Measurements from ENCODE around the gene PGBD2.
A peak's percentile ranks its signal among the peaks of the same experiment; 100 is the strongest.

Gene PGBD2, protein sequence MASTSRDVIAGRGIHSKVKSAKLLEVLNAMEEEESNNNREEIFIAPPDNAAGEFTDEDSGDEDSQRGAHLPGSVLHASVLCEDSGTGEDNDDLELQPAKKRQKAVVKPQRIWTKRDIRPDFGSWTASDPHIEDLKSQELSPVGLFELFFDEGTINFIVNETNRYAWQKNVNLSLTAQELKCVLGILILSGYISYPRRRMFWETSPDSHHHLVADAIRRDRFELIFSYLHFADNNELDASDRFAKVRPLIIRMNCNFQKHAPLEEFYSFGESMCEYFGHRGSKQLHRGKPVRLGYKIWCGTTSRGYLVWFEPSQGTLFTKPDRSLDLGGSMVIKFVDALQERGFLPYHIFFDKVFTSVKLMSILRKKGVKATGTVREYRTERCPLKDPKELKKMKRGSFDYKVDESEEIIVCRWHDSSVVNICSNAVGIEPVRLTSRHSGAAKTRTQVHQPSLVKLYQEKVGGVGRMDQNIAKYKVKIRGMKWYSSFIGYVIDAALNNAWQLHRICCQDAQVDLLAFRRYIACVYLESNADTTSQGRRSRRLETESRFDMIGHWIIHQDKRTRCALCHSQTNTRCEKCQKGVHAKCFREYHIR

GRCh38 chr1:248906009-248906752 lies at the start of gene PGBD2:
TSS of gene PGBD2 (plus strand) at chr1:248906235. CDS start at chr1:248913863, 7,628 bp downstream.
- peak within 1 kb of the TSS; percentile 99 for H3K4me3 ChIP-seq (ENCODE audit: low read length)
- TF ChIP-seq ZNF274 (IDR thresholded peaks at IDR 0.05; ENCODE audit: low read depth, low read length): no peak

DNA sequence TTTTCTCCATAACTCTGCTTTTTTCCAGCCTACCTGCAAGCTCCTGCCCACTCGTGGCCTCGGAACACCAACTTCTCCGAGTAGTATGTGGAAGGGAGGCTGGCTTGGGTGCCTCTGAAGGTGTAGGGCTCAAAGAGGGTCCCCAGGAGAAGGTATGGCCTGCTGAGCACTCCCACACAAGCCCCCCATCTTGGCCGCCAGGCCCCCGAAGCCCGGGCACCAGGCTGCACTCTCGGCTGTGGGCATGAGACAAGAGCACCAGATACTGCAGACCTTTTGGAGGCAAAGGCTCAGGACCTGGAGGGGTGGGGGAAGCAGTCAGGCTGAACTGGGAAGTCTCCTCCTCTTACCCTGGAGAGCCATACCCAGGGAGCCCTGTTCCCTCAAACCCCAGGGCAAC lies 48.8 kb upstream of the PGBD2 start:
- H3K4me3 ChIP-seq (ENCODE audit: low read length): peak overlapping the region; percentile 73; the same call in 1 of the 2 replicates
- no peak for TF ChIP-seq ZNF274 (IDR thresholded peaks at IDR 0.05; ENCODE audit: low read depth, low read length)

- peak overlapping the region; percentile 73; the same call in 1 of the 2 replicates for H3K4me3 ChIP-seq (ENCODE audit: low read length)
- no peak for TF ChIP-seq ZNF274 (IDR thresholded peaks at IDR 0.05; ENCODE audit: low read depth, low read length)
Observed at GRCh38 chr1:248857749-248858095, 48.3 kb upstream of the PGBD2 start.

DNA sequence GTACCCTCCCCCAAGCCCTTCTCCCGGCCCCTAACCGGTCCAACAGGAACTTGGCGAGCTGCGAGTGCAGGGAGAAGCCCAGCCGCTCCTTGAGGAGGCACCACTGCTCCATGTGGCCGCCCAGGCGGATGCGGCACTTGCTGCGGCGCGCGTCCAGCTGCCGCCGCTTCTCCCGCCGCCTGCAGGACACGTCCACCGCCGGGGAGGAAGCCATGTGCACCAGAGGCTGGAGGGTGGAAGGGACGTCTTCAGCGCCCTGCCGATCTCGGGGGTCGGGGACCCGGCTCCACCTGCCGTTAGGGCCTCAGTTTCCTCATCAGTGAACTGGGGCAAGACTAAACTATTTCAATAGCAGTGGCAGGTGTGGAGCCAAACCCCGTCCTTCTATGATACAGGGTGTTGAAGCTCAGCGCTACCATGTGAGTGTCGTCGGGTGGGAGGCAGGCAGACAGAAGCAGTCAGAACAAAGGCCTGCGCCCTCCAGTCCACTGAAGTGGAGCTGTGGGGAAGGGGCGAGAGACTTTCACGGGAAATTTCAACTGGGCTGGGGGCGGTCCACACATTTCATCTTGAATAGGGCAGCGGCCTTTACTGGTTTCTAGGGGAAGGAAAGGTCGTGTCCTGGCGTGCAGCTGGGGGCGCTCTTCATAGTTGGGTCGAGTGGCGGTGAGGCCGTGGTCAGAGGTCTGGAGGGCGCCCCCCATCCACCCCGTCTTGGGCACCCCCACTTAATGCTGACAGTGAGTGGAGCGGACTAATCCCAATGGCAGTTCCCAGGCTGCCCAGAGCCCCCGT lies 47.7 kb upstream of the PGBD2 start:
- no peak for TF ChIP-seq ZNF274 (IDR thresholded peaks at IDR 0.05; ENCODE audit: low read depth, low read length)
- peak overlapping the region; percentile 73 for H3K4me3 ChIP-seq (ENCODE audit: low read length)

DNA sequence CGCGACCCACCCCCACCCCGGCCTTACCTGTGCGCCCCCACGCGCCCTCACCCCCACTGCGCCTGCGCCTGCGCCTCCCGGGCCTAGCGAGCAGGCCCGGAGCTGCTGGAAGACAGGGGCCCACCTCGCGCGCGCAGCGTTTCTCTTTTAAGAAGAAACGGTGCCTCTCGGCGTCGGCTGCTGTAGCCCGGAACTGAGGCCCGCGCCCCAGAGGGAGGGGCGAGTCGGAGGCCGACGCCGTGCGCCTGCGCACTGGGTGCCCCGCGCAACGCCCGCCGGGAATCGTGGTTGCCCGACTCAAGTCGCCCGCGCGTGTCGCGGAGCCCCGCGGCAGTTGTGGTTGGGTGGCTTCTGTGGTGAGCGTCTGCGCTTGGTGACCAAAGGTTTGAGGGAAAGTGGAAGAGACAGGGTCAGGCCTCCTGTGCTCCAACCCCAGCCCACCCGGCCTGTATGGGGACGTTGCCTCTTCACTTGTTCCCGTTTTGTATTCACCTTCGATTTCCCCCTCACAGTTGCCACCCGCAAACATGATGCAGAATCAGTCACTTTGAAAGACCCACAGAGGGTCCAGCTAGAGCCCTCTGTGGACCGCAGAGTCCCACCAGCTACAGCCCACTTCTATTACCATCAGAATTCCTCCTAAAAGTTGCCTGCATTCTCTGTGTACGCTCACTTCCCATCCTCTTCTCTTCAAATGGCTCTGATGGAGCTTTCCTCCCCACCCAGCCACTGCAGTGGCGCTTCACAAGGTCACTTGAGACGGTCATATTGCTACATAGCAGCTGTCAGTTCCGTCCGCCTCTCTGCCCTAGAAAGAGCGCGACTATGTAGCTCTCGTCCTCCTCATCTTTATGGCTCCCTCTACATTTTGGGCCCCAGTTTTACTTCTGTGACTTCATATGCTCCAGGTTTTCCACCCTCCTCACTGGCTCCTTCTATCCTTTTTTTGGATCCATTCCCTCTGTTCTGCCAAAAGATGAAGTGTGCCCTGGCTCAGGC lies 46.8 kb upstream of the PGBD2 start, which contains the start of gene ZNF692:
ZNF692 (minus strand) TSS at position 195 of the 999 bp plus-strand sequence. CDS start 776 bp downstream, outside the sequence.
- no peak for TF ChIP-seq ZNF274 (IDR thresholded peaks at IDR 0.05; ENCODE audit: low read depth, low read length)
- H3K4me3 ChIP-seq (ENCODE audit: low read length): peak within 1 kb of the TSS; percentile 73

- no peak overlapping the region for H3K4me3 ChIP-seq (ENCODE audit: low read length)
- TF ChIP-seq ZNF274 (IDR thresholded peaks at IDR 0.05; ENCODE audit: low read depth, low read length): no peak
Observed at GRCh38 chr1:248860007-248860406, 46.0 kb upstream of the PGBD2 start.

DNA sequence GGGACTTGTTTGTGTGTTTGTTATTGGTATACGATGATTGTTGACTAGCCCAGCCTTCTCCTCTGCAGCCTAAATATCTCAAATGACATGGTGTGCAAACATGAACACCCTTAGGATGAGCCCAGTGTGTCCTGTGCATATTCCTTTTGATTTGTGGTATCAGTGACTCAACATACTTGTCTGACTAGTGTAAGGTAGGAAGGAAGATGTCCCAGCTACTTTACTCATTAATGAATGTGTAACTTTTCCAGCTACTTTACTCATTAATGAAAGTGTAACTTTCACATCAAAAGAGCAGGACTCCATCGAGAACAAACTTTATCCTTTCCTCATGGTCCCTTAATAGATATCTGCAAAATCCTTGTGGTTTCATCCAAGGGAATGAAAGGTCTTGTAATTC lies 44.4 kb upstream of the PGBD2 start:
- no peak for TF ChIP-seq ZNF274 (IDR thresholded peaks at IDR 0.05; ENCODE audit: low read depth, low read length)
- H3K4me3 ChIP-seq (ENCODE audit: low read length): no peak overlapping the region

DNA sequence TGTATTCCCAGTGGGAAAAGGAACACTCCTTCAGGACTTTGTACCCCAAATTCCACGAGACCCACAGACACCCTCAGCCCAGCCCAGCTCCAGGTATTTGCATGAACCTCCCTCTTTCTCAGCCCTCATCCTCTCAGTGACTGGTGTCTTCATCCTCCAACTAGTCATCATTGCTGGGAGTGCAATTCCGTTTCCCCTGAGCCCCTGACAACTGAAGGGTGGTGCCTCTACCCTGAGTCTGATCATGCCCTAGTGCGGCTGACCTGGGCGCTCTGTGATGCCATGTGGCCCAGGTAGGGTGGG lies 43.4 kb upstream of the PGBD2 start:
- peak overlapping the region; percentile 65; the same call in 1 of the 2 replicates for H3K4me3 ChIP-seq (ENCODE audit: low read length)
- no peak for TF ChIP-seq ZNF274 (IDR thresholded peaks at IDR 0.05; ENCODE audit: low read depth, low read length)

DNA sequence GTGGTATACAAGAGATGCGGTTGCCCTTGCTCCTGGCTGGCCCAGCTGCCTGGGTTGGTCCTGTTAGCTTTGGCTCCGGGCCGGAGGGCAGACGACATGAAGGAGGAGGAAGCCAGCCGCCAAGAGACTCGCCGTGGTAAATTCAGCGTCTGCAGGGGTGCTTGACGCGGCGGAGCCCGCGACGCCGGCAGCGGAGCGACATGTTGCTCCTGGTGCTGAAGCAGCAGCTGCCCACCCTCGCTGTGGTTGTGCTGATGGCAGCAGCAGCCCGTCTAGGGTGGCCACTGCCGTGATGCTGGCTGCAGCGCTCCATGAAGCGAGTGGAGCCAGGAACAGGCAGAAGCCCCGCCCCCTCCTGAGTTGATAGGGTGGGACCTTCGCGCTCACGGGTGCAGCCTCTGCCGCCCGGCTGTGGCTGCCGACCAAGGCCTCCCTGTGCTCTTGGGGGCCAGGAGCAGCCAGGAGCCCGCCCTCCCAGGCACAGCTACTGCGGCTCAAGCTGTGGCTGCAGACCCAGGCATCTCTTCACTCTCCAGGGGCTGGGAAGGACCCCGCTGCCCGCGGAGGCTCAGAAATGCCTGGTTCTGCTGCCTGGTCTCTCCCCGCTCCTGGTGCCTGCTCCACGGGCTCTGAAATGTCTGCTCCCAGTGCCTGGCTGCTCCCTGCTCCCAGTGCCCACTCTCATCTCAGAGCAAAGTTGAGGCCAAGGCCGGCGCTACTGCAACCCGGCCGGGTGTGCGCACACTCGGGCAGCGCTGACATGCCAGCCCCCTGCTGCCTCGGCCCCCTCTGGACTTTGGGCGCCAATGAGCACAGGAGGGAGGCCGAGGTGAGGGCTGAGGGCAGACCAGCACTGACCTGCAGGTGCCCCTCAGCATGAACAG lies 42.8 kb upstream of the PGBD2 start:
- H3K4me3 ChIP-seq (ENCODE audit: low read length): peak overlapping the region; percentile 65; the same call in 1 of the 2 replicates
- no peak for TF ChIP-seq ZNF274 (IDR thresholded peaks at IDR 0.05; ENCODE audit: low read depth, low read length)

- TF ChIP-seq ZNF274 (IDR thresholded peaks at IDR 0.05; ENCODE audit: low read depth, low read length): no peak
- peak overlapping the region; percentile 72; the same call in 1 of the 2 replicates for H3K4me3 ChIP-seq (ENCODE audit: low read length)
Observed at GRCh38 chr1:248871837-248872401, 34.1 kb upstream of the PGBD2 start.

DNA sequence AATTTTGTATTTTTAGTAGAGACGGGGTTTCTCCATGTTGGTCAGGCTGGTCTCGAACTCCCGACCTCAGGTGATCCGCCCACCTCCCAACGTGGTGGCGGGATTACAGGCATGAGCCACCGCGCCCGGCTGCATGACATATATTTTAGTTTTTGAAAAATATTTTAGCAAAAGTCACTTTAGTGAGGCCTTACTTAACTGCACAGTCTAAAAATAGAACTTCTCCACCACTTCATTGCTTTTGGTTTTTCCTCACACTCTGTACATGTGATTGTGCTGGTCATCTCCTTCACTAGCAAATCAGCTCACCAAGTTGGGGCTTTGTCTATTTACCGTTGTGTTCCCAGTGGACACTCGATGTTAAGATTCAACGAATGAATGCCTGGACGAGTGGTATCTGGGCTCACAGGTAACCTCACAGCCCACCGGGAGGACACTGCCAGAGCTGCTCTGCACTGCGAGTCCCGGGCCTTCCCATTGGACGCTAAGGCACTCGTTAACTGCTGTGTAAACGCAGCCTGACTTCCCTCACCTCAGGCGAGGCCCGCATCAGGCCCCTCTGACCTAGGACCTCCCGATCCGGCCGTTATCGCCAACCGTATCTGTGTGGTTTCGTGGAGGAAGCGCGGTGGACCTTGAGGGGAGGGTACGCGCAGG lies 33.2 kb upstream of the PGBD2 start:
- TF ChIP-seq ZNF274 (IDR thresholded peaks at IDR 0.05; ENCODE audit: low read depth, low read length): no peak
- peak overlapping the region; percentile 72 for H3K4me3 ChIP-seq (ENCODE audit: low read length)

All from GM08714 (cell line).